ENCODE measurements around the gene DHRS9. TPM values are rescaled to one million over a fixed set of nuclear protein-coding genes. Genes with fewer than 3 reads are reported as not detected.
A peak's percentile ranks its signal among the peaks of the same experiment; 100 is the strongest.

DHRS9 gene
- total RNA-seq, 2 experiments from 2014 or later = not detected

- CTCF ChIA-PET = interaction anchor here (7.5 kb wide), 1 partner anchor 15 kb away, joined by 60 read pairs; no protein-coding TSS in a partner anchor
- H3K4me3 Mint-ChIP-seq = no peak overlapping the region
- intact Hi-C loops (cut with micrococcal nuclease) = no loop called here
These were observed 25.3 kb downstream of the DHRS9 start for GRCh38 chr2:169094676-169095075.

DNA sequence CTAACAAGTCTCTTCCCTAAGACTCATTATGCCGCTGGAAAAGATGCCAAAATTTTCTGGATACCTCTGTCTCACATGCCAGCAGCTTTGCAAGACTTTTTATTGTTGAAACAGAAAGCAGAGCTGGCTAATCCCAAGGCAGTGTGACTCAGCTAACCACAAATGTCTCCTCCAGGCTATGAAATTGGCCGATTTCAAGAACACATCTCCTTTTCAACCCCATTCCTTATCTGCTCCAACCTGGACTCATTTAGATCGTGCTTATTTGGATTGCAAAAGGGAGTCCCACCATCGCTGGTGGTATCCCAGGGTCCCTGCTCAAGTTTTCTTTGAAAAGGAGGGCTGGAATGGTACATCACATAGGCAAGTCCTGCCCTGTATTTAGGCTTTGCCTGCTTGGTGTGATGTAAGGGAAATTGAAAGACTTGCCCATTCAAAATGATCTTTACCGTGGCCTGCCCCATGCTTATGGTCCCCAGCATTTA, 26.3 kb downstream of the DHRS9 start:
- Mint-ChIP-seq H3K4me1 (ENCODE audit: low read depth) (peaks cover 13% of the 10 kb centered on the region), H3K36me3 (ENCODE audit: low read depth) (no peaks in the 10 kb centered on the region), H3K9me3 (no peaks in the 10 kb centered on the region), H3K27ac (no peak overlapping the region), H3K27me3 (no peaks in the 10 kb centered on the region), H3K4me3 (no peak overlapping the region)
- ATAC-seq (peak; percentile 61), DNase-seq (peak; percentile 20)
- intact Hi-C loops (cut with micrococcal nuclease) = no loop called here
- TF ChIP-seq CTCF (IDR thresholded peaks at IDR 0.05) = no peak
- ChIA-PET POLR2A (interaction anchor here (0.7 kb wide), 1 partner anchor 414 kb away, joined by 4 read pairs; no protein-coding TSS in a partner anchor), CTCF (interaction anchor here (1.0 to 7.5 kb wide), 3 partner anchors 14 to 46 kb away, joined by 3 to 60 read pairs (median 4); no protein-coding TSS in a partner anchor)

More at GRCh38 chr2:169094676-169095075, 25.3 kb downstream of the DHRS9 start:
- no peaks in the 10 kb centered on the region for H3K9me3 Mint-ChIP-seq
- no peak for TF ChIP-seq CTCF (IDR thresholded peaks at IDR 0.05)
- H3K36me3 Mint-ChIP-seq (ENCODE audit: low read depth) = no peaks in the 10 kb centered on the region
- ATAC-seq (no peak), DNase-seq (no peak)
- H3K27me3 Mint-ChIP-seq = no peaks in the 10 kb centered on the region
- peaks cover 13% of the 10 kb centered on the region for H3K4me1 Mint-ChIP-seq (ENCODE audit: low read depth)
- POLR2A ChIA-PET = no interaction called here
- no peak overlapping the region for H3K27ac Mint-ChIP-seq

GRCh38 chr2:169104848-169105247, 35.5 kb downstream of the DHRS9 start:
- no peak for TF ChIP-seq CTCF (IDR thresholded peaks at IDR 0.05)
- no peaks in the 10 kb centered on the region for H3K27me3 Mint-ChIP-seq
- intact Hi-C loops (cut with micrococcal nuclease) = loop anchor here (10.0 kb wide), 1 partner anchor 140 kb away; no protein-coding TSS in a partner anchor
- ATAC-seq (no peak), DNase-seq (no peak)
- ChIA-PET POLR2A (no interaction called here), CTCF (interaction anchor here (1.1 kb wide), 1 partner anchor 11 kb away, joined by 3 read pairs; no protein-coding TSS in a partner anchor)
- H3K4me1 Mint-ChIP-seq (ENCODE audit: low read depth) = peaks cover 53% of the 10 kb centered on the region
- no peak overlapping the region for H3K27ac Mint-ChIP-seq
- no peaks in the 10 kb centered on the region for H3K9me3 Mint-ChIP-seq
- H3K4me3 Mint-ChIP-seq = no peak overlapping the region
- no peaks in the 10 kb centered on the region for H3K36me3 Mint-ChIP-seq (ENCODE audit: low read depth)

GRCh38 chr2:169105476-169105875, 36.1 kb downstream of the DHRS9 start:
- Mint-ChIP-seq H3K27me3 (no peaks in the 10 kb centered on the region), H3K9me3 (no peaks in the 10 kb centered on the region), H3K27ac (peak overlapping the region; percentile 62), H3K4me3 (no peak overlapping the region), H3K36me3 (ENCODE audit: low read depth) (no peaks in the 10 kb centered on the region), H3K4me1 (ENCODE audit: low read depth) (peaks cover 54% of the 10 kb centered on the region)
- POLR2A ChIA-PET = no interaction called here
- intact Hi-C loops (cut with micrococcal nuclease) = loop anchor here (10.0 kb wide), 1 partner anchor 141 kb away; no protein-coding TSS in a partner anchor
- CTCF ChIA-PET = interaction anchor here (1.1 to 9.6 kb wide), 2 partner anchors 12 to 26 kb away, joined by 3 to 136 read pairs; no protein-coding TSS in a partner anchor
- peak; percentile 37 for ATAC-seq
- no peak for DNase-seq
- no peak for TF ChIP-seq CTCF (IDR thresholded peaks at IDR 0.05)

GRCh38 chr2:169106134-169106533, 36.8 kb downstream of the DHRS9 start:
- TF ChIP-seq CTCF (IDR thresholded peaks at IDR 0.05) = no peak
- CTCF ChIA-PET = interaction anchor here (0.8 to 9.6 kb wide), 4 partner anchors 13 to 144 kb away, joined by 3 to 136 read pairs (median 3); no protein-coding TSS in a partner anchor
- no peak overlapping the region for H3K4me3 Mint-ChIP-seq
- no peaks in the 10 kb centered on the region for H3K9me3 Mint-ChIP-seq
- DNase-seq (no peak), ATAC-seq (no peak)
- peaks cover 54% of the 10 kb centered on the region for H3K4me1 Mint-ChIP-seq (ENCODE audit: low read depth)
- no peaks in the 10 kb centered on the region for H3K36me3 Mint-ChIP-seq (ENCODE audit: low read depth)
- peaks cover 2% of the 10 kb centered on the region for H3K27me3 Mint-ChIP-seq
- intact Hi-C loops (cut with micrococcal nuclease) = loop anchor here (10.0 kb wide), 1 partner anchor 141 kb away; no protein-coding TSS in a partner anchor
- POLR2A ChIA-PET = no interaction called here
- H3K27ac Mint-ChIP-seq = no peak overlapping the region
